A549 (cell line): Measurements from ENCODE around the gene SPSB1. TPM values are rescaled to one million over a fixed set of nuclear protein-coding genes. Genes with fewer than 3 reads are reported as not detected.

Experiments
- ATAC-seq, 2 experiments: fragments of 200-7000 bp in 1 of 2; fragments of >200 bp in 1 of 2; cut with Nextera tagmentation in 1 of 2; cut with Tn5 transposase in 1 of 2; 3 replicates each; pipeline versions ENCODE4 v1.8.0 to v1.9.1; 2018 to 2020; ENCODE audit warnings: mild to moderate bottlenecking in 1 of 2, moderate library complexity in 1 of 2
- CTCF ChIA-PET: fragments of 300-600 bp; sonication (Branson Sonifier 250); formaldehyde crosslinking; extraction: SDS; loops from one replicate; lab custom pipeline; 2021; ENCODE audit warnings: antibody characterized with exemption, inconsistent platforms; lab: Yijun Ruan, JAX
- POLR2A ChIA-PET: fragments of 350-600 bp; formaldehyde crosslinking; extraction: SDS; loops from one replicate; lab custom pipeline; 2021; ENCODE audit warnings: antibody characterized with exemption, inconsistent platforms; lab: Yijun Ruan, JAX
- DNase-seq, 2 experiments: peaks; one replicate each; pipeline versions ENCODE4 v3.0.0 to v3.0.0-alpha.2; 2011 to 2016; ENCODE audit warnings: low read depth in 1 of 2, low spot score in 1 of 2
- FAIRE-seq: peaks from 2 replicates; lab custom pipeline; 2011; peaks lifted over from hg19 to GRCh38; lab: Jason Lieb, UNC
- H3K27ac ChIP-seq, 2 experiments: fragments of >200 bp; sonication (Bioruptor Twin); formaldehyde crosslinking; 3 replicates each; pipeline ENCODE4 v1.5.1; 2016 to 2017
- H3K4me1 ChIP-seq: fragments of >200 bp; sonication (Bioruptor Twin); formaldehyde crosslinking; 3 replicates; pipeline ENCODE4 v1.6.1; 2016
- H3K4me2 ChIP-seq: fragments of >200 bp; sonication (Bioruptor Twin); formaldehyde crosslinking; 3 replicates; pipeline ENCODE4 v1.6.1; 2016
- H3K4me3 ChIP-seq: fragments of >200 bp; sonication (Bioruptor Twin); formaldehyde crosslinking; 3 replicates; pipeline ENCODE4 v1.5.1; 2016
- H3K9me3 ChIP-seq: fragments of >200 bp; sonication (Bioruptor Twin); formaldehyde crosslinking; 3 replicates; pipeline ENCODE4 v1.6.1; 2016
- BHLHE40 ChIP-seq: IDR thresholded peaks from 2 replicates; pipeline ENCODE4 v1.6.1; 2012; ENCODE audit warnings: low read depth, low read length, inconsistent platforms
- CHD4 ChIP-seq: fragments of 200-600 bp; sonication (generic); IDR thresholded peaks from 2 replicates; pipeline ENCODE4 v1.6.1; 2016; ENCODE audit warnings: antibody characterized with exemption, mild to moderate bottlenecking, borderline replicate concordance
- FOSL2 ChIP-seq, 2 experiments: fragments of 450-650 bp in 1 of 2; fragments of >200 bp in 1 of 2; sonication (Bioruptor Twin) in 1 of 2; formaldehyde crosslinking; IDR thresholded peaks; 2 replicates each; pipeline versions ENCODE4 v1.5.0 to v1.6.1; 2016 to 2020; ENCODE audit warnings: mild to moderate bottlenecking in 1 of 2, moderate library complexity in 1 of 2
- HDAC2 ChIP-seq: fragments of 200-600 bp; sonication (generic); IDR thresholded peaks from 2 replicates; pipeline ENCODE4 v1.6.1; 2016
- HOXB13 ChIP-seq: fragments of 250-450 bp; sonication (Bioruptor Pico); IDR thresholded peaks from 2 replicates; pipeline ENCODE4 v1.5.0; 2020; ENCODE audit warnings: low read depth, mild to moderate bottlenecking, moderate library complexity
- HOXB5 ChIP-seq: fragments of 250-450 bp; sonication (Bioruptor Pico); IDR thresholded peaks from 2 replicates; pipeline ENCODE4 v1.5.0; 2020; ENCODE audit warnings: mild to moderate bottlenecking, moderate library complexity
- JUNB ChIP-seq: fragments of >200 bp; sonication (Bioruptor Twin); formaldehyde crosslinking; IDR thresholded peaks from 2 replicates; pipeline ENCODE4 v1.6.1; 2016
- KDM1A ChIP-seq: fragments of 200-600 bp; sonication (generic); IDR thresholded peaks from 2 replicates; pipeline ENCODE4 v1.6.1; 2016; ENCODE audit warnings: low read depth, mild to moderate bottlenecking
- MAZ ChIP-seq: fragments of 150-350 bp; IDR thresholded peaks from 2 replicates; pipeline ENCODE4 v1.6.1; 2014; ENCODE audit warnings: antibody characterized with exemption, low read depth, low read length, borderline replicate concordance
- MYC ChIP-seq: IDR thresholded peaks from 2 replicates; pipeline ENCODE4 v1.6.1; 2012; ENCODE audit warnings: mild to moderate bottlenecking, inconsistent platforms, low read length, improper control_type of control experiment, borderline replicate concordance
- POLR2A ChIP-seq: IDR thresholded peaks from 2 replicates; pipeline ENCODE4 v1.6.1; 2012; ENCODE audit warnings: mild to moderate bottlenecking, low read length
- POLR2AphosphoS2 ChIP-seq: conservative IDR thresholded peaks from 2 replicates; pipeline ENCODE4 v1.6.1; 2012; ENCODE audit warnings: low read length, improper control_type of control experiment, inconsistent platforms
- RAD21 ChIP-seq, 2 experiments: fragments of >200 bp in 1 of 2; sonication (Bioruptor Twin) in 1 of 2; formaldehyde crosslinking in 1 of 2; IDR thresholded peaks in 1 of 2; conservative IDR thresholded peaks in 1 of 2; 2 replicates in 1 of 2; 3 replicates in 1 of 2; pipeline ENCODE4 v1.6.1; 2012 to 2018; ENCODE audit warnings: inconsistent platforms in 1 of 2
- RFX5 ChIP-seq: fragments of 450-650 bp; IDR thresholded peaks from 2 replicates; pipeline ENCODE4 v1.7.1; 2014; ENCODE audit warnings: antibody characterized with exemption, mild to moderate bottlenecking, moderate library complexity
- RNF2 ChIP-seq: fragments of 200-600 bp; sonication (generic); IDR thresholded peaks from 2 replicates; pipeline ENCODE4 v1.6.1; 2016; ENCODE audit warnings: low read depth, mild to moderate bottlenecking, antibody characterized with exemption, moderate library complexity, borderline replicate concordance
- TP53 ChIP-seq: fragments of 250-450 bp; sonication (Bioruptor Pico); IDR thresholded peaks from 2 replicates; pipeline ENCODE4 v1.5.0; 2021; ENCODE audit warnings: mild to moderate bottlenecking, moderate library complexity
- USF2 ChIP-seq: fragments of 450-650 bp; IDR thresholded peaks from 2 replicates; pipeline ENCODE4 v1.6.1; 2014; ENCODE audit warnings: antibody characterized with exemption
- WGBS: methylation state at CpG from one replicate; pipeline ENCODE4 v1.1.6; 2017; ENCODE audit errors: missing lambda C conversion rate; 5-methylcytosine and 5-hydroxymethylcytosine counted together
- polyA plus RNA-seq, 4 experiments: library from polyadenylated mRNA; depleted of rRNA in 3 of 4; stranded (reverse); fragments of >200 nt; fragmentation: RNase III in 1 of 4; extraction: RNeasy Plus Mini Kit Qiagen cat#74134 plus additional on column Dnase treatment in 1 of 4; gene quantifications; 2 replicates in 3 of 4; 3 replicates in 1 of 4; pipeline ENCODE4 v1.2.3, GENCODE V29; 2011 to 2017
- TF ChIP-seq, protein P1 (sequence below): fragments of >200 bp; sonication (Bioruptor Twin); formaldehyde crosslinking; IDR thresholded peaks from 3 replicates; pipeline ENCODE4 v1.5.1; 2016
- TF ChIP-seq, protein P2 (sequence below): IDR thresholded peaks from 2 replicates; pipeline ENCODE4 v1.6.1; 2012
- TF ChIP-seq, protein P3 (sequence below): IDR thresholded peaks from 2 replicates; pipeline ENCODE4 v1.6.1; 2012
- TF ChIP-seq, protein P4 (sequence below): fragments of 200-600 bp; sonication (generic); IDR thresholded peaks from 2 replicates; pipeline ENCODE4 v1.6.1; 2016; ENCODE audit warnings: antibody characterized with exemption, mild to moderate bottlenecking, moderate library complexity

The SPSB1 gene
- polyA plus RNA-seq, 2 of the 4 experiments (the other 2 are of a cell fraction) = 22.3 to 23.7 TPM

DNA sequence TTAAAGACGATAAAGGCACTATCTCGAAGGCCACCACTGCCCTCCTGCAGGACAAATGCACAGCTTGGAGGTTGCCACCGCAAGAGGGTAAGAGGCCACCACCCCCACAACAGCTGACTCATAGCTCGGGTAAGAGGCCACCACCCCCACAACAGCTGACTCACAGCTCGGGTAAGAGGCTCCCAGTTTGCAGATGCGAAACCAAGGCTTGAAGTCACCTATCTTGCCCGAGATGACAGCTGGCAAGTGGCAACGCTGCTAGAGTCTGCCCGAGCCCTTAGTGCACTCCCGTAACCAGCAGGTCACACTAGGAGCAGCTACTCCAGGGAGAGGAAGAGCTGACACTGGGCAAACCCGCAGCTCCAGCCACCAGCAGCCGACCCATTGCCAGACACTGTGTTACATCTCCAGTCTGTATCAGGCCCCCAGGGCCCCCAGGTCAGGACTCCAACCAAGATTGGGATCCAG is 17.1 kb upstream of the SPSB1 start (continued):
- no peak for TF ChIP-seq USF2
- no peak for TF ChIP-seq RNF2
- TF ChIP-seq RAD21 (conservative IDR thresholded peaks at IDR 0.05 in 1 of 2, IDR thresholded peaks at IDR 0.05 in 1 of 2) = no peak
- TF ChIP-seq BHLHE40 = no peak
- TF ChIP-seq RFX5 = no peak
- no peak for TF ChIP-seq MAZ
- no peak for TF ChIP-seq KDM1A
- no peak for TF ChIP-seq TP53 (CRISPR knock-in tag)
- TF ChIP-seq, protein P1, sequence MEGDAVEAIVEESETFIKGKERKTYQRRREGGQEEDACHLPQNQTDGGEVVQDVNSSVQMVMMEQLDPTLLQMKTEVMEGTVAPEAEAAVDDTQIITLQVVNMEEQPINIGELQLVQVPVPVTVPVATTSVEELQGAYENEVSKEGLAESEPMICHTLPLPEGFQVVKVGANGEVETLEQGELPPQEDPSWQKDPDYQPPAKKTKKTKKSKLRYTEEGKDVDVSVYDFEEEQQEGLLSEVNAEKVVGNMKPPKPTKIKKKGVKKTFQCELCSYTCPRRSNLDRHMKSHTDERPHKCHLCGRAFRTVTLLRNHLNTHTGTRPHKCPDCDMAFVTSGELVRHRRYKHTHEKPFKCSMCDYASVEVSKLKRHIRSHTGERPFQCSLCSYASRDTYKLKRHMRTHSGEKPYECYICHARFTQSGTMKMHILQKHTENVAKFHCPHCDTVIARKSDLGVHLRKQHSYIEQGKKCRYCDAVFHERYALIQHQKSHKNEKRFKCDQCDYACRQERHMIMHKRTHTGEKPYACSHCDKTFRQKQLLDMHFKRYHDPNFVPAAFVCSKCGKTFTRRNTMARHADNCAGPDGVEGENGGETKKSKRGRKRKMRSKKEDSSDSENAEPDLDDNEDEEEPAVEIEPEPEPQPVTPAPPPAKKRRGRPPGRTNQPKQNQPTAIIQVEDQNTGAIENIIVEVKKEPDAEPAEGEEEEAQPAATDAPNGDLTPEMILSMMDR = no peak
- TF ChIP-seq, all 56 proteins: peak for 0

- FAIRE-seq (no peak), ATAC-seq (no peak), DNase-seq (no peak)
- TF ChIP-seq KDM1A (no peak), POLR2AphosphoS2 (no peak), TP53 (CRISPR knock-in tag) (no peak), HOXB5 (no peak), BHLHE40 (no peak), FOSL2 (IDR thresholded peaks at IDR 0.05) (no peak), FOSL2 (CRISPR knock-in tag; IDR thresholded peaks at IDR 0.05) (no peak), HOXB13 (CRISPR knock-in tag) (no peak), RFX5 (no peak), HDAC2 (no peak), POLR2A (no peak), CHD4 (no peak), MYC (no peak), JUNB (no peak)
- TF ChIP-seq, protein P2, sequence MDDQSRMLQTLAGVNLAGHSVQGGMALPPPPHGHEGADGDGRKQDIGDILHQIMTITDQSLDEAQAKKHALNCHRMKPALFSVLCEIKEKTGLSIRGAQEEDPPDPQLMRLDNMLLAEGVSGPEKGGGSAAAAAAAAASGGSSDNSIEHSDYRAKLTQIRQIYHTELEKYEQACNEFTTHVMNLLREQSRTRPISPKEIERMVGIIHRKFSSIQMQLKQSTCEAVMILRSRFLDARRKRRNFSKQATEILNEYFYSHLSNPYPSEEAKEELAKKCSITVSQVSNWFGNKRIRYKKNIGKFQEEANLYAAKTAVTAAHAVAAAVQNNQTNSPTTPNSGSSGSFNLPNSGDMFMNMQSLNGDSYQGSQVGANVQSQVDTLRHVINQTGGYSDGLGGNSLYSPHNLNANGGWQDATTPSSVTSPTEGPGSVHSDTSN = no peak
- TF ChIP-seq, protein P3, sequence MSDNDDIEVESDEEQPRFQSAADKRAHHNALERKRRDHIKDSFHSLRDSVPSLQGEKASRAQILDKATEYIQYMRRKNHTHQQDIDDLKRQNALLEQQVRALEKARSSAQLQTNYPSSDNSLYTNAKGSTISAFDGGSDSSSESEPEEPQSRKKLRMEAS = no peak
- TF ChIP-seq, protein P4, sequence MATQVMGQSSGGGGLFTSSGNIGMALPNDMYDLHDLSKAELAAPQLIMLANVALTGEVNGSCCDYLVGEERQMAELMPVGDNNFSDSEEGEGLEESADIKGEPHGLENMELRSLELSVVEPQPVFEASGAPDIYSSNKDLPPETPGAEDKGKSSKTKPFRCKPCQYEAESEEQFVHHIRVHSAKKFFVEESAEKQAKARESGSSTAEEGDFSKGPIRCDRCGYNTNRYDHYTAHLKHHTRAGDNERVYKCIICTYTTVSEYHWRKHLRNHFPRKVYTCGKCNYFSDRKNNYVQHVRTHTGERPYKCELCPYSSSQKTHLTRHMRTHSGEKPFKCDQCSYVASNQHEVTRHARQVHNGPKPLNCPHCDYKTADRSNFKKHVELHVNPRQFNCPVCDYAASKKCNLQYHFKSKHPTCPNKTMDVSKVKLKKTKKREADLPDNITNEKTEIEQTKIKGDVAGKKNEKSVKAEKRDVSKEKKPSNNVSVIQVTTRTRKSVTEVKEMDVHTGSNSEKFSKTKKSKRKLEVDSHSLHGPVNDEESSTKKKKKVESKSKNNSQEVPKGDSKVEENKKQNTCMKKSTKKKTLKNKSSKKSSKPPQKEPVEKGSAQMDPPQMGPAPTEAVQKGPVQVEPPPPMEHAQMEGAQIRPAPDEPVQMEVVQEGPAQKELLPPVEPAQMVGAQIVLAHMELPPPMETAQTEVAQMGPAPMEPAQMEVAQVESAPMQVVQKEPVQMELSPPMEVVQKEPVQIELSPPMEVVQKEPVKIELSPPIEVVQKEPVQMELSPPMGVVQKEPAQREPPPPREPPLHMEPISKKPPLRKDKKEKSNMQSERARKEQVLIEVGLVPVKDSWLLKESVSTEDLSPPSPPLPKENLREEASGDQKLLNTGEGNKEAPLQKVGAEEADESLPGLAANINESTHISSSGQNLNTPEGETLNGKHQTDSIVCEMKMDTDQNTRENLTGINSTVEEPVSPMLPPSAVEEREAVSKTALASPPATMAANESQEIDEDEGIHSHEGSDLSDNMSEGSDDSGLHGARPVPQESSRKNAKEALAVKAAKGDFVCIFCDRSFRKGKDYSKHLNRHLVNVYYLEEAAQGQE = no peak
- no peaks in the 10 kb centered on the region for H3K9me3 ChIP-seq
- 86% methylated on average over 5 of the region's 5 CpGs for WGBS
- H3K4me2 ChIP-seq = no peak overlapping the region
- no peak overlapping the region for H3K27ac ChIP-seq
- H3K4me1 ChIP-seq = peaks cover 28% of the 10 kb centered on the region
- CTCF ChIA-PET = interaction anchor here (1.2 to 6.3 kb wide), 3 partner anchors 11 to 213 kb away, joined by 3 to 36 read pairs (median 4); no protein-coding TSS in a partner anchor
- POLR2A ChIA-PET = interaction anchor here (0.6 kb wide), 1 partner anchor 175 kb away, joined by 3 read pairs; no protein-coding TSS in a partner anchor
- no peak overlapping the region for H3K4me3 ChIP-seq
Measured at GRCh38 chr1:9278116-9278515, 14.6 kb upstream of the SPSB1 start.
